CD14-positive monocyte (primary cell): ENCODE measurements around the gene TCF4. TPM values are rescaled to one million over a fixed set of nuclear protein-coding genes. Genes with fewer than 3 reads are reported as not detected.

Experiments
- DNase-seq, 3 donors: peaks; one replicate each; pipeline ENCODE4 v3.0.0-alpha.2; 2011 to 2022
- H2AFZ ChIP-seq: 2 replicates; pipeline ENCODE4 v1.6.0; 2012; ENCODE audit warnings: mild to moderate bottlenecking, low read depth, low read length, inconsistent platforms; ENCODE audit not compliant: insufficient read depth, poor library complexity, severe bottlenecking
- H3K27ac ChIP-seq, 2 donors: 1 replicate in 1 of 2; 2 replicates in 1 of 2; pipeline ENCODE4 v1.5.1; 2012 to 2013; ENCODE audit warnings: low read length in 2 of 2, control low read depth in 1 of 2, inconsistent platforms in 1 of 2, low read depth in 1 of 2, mild to moderate bottlenecking in 1 of 2
- H3K27me3 ChIP-seq, 2 donors: one replicate each; pipeline versions ENCODE4 v1.6.0 to v1.6.1; 2011 to 2013; ENCODE audit warnings: low read length in 2 of 2; ENCODE audit not compliant: control insufficient read depth in 2 of 2, insufficient read depth in 2 of 2
- H3K36me3 ChIP-seq, 2 donors: replicated peaks in 1 of 2; 1 replicate in 1 of 2; 2 replicates in 1 of 2; pipeline versions ENCODE4 v1.5.1 to v1.6.1; 2012 to 2013; ENCODE audit warnings: low read length in 2 of 2, control low read depth in 1 of 2, inconsistent platforms in 1 of 2, mild to moderate bottlenecking in 1 of 2; ENCODE audit not compliant: insufficient read depth in 2 of 2, control insufficient read depth in 1 of 2
- H3K4me1 ChIP-seq, 2 donors: 1 replicate in 1 of 2; 2 replicates in 1 of 2; pipeline versions ENCODE4 v1.5.1 to v1.6.1; 2012 to 2013; ENCODE audit warnings: low read length in 2 of 2, control low read depth in 1 of 2, inconsistent platforms in 1 of 2, mild to moderate bottlenecking in 1 of 2, moderate library complexity in 1 of 2; ENCODE audit not compliant: insufficient read depth in 2 of 2, control insufficient read depth in 1 of 2
- H3K4me2 ChIP-seq: replicated peaks from 2 replicates; pipeline ENCODE3; 2012; ENCODE audit warnings: low read length, moderate library complexity, mild to moderate bottlenecking; ENCODE audit not compliant: poor library complexity, severe bottlenecking; ENCODE audit errors: extremely low read depth
- H3K4me3 ChIP-seq, 3 experiments: fragments of 200-600 bp in 1 of 3; sonication (generic) in 1 of 3; replicated peaks in 1 of 3; 1 replicate in 2 of 3; 2 replicates in 1 of 3; pipeline ENCODE4 v1.5.1; 2011 to 2013; ENCODE audit warnings: low read length in 3 of 3, mild to moderate bottlenecking in 3 of 3, control low read depth in 2 of 3, low read depth in 2 of 3, inconsistent platforms in 1 of 3, moderate library complexity in 1 of 3
- H3K79me2 ChIP-seq: 2 replicates; pipeline ENCODE4 v1.6.0; 2012; ENCODE audit warnings: mild to moderate bottlenecking, control low read depth, inconsistent platforms, low read length, moderate library complexity; ENCODE audit not compliant: insufficient read depth
- H3K9ac ChIP-seq: 2 replicates; pipeline ENCODE4 v1.6.0; 2017; ENCODE audit warnings: low read length, mild to moderate bottlenecking; ENCODE audit not compliant: insufficient read depth, poor library complexity, severe bottlenecking
- H3K9me3 ChIP-seq, 2 donors: replicated peaks in 1 of 2; 1 replicate in 1 of 2; 2 replicates in 1 of 2; pipeline versions ENCODE4 v1.5.1 to v1.6.1; 2012 to 2013; ENCODE audit warnings: low read length in 2 of 2, control low read depth in 1 of 2; ENCODE audit not compliant: control insufficient read depth in 1 of 2, insufficient read depth in 1 of 2
- H4K20me1 ChIP-seq: 2 replicates; pipeline ENCODE4 v1.6.0; 2012; ENCODE audit warnings: mild to moderate bottlenecking, low read length, control low read depth, moderate library complexity; ENCODE audit not compliant: insufficient read depth
- H3K27ac Mint-ChIP-seq, 7 donors: one replicate each; pipeline ENCODE4 v1.8.0; 2020; ENCODE audit warnings: mild to moderate bottlenecking in 7 of 7, mixed read lengths in 7 of 7, moderate library complexity in 6 of 7, inconsistent platforms in 2 of 7
- H3K27me3 Mint-ChIP-seq, 3 donors: one replicate each; pipeline ENCODE4 v1.8.0; 2021 to 2022; ENCODE audit warnings: low read depth in 3 of 3, mild to moderate bottlenecking in 3 of 3, mixed read lengths in 3 of 3, moderate library complexity in 3 of 3, inconsistent platforms in 1 of 3
- H3K36me3 Mint-ChIP-seq, 2 donors: one replicate each; pipeline ENCODE4 v1.8.0; 2020; ENCODE audit warnings: mixed read lengths in 2 of 2, inconsistent platforms in 1 of 2, mild to moderate bottlenecking in 1 of 2
- H3K4me1 Mint-ChIP-seq: one replicate; pipeline ENCODE4 v1.8.0; 2020; ENCODE audit warnings: mild to moderate bottlenecking, mixed read lengths
- H3K4me3 Mint-ChIP-seq, 2 donors: one replicate each; pipeline ENCODE4 v1.8.0; 2020; ENCODE audit warnings: mild to moderate bottlenecking in 2 of 2, mixed read lengths in 2 of 2, moderate library complexity in 1 of 2
- H3K9me3 Mint-ChIP-seq, 7 donors: one replicate each; pipeline ENCODE4 v1.8.0; 2020 to 2022; ENCODE audit warnings: mixed read lengths in 7 of 7, mild to moderate bottlenecking in 6 of 7, moderate library complexity in 6 of 7, inconsistent platforms in 2 of 7
- WGBS: methylation state at CpG from one replicate; pipeline ENCODE4 v1.1.5; 2013; ENCODE audit warnings: missing lambda C conversion rate; ENCODE audit not compliant: insufficient coverage; 5-methylcytosine and 5-hydroxymethylcytosine counted together
- intact Hi-C, 2 donors: fragments of 100-400 bp; cut with micrococcal nuclease; formaldehyde crosslinking; loops; one replicate each; pipeline versions ENCODE4 v1.15.0 to v1.15.1; 2023
- polyA plus RNA-seq, 3 donors: library from polyadenylated mRNA; depleted of rRNA in 1 of 3; unstranded in 2 of 3; stranded (reverse) in 1 of 3; fragments of 300-500 nt in 2 of 3; fragments of >200 nt in 1 of 3; fragmentation: Illumina TruSeq in 2 of 3; gene quantifications; 1 replicate in 2 of 3; 2 replicates in 1 of 3; pipeline ENCODE4 v1.2.3, GENCODE V29; 2012 to 2021
- TF ChIP-seq, protein P1 (sequence below): fragments of 200-600 bp; IDR thresholded peaks from one replicate; pipeline ENCODE4 v1.8.0; 2022; ENCODE audit warnings: antibody characterized with exemption, mild to moderate bottlenecking

TCF4 gene
- polyA plus RNA-seq, 3 donors, result 5.9 to 12.9 (median 10.7) TPM

DNA sequence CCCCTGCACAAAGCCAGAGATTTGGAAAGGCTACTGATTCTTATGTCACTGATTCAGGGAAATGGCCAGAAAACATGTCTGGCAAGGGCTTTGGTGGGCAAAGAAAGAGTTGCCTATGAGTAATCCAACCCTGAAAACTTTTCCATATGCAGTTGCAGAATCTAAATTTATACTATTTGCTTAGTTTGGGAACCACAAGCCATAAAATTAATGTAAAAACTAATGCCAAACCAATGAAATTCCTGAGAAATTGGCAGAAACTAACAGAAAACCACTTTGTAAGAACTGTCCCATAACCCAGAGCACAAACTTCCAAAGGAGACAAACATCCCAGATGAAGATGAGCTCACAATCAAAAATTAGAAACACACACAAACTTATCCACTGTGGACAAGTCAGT, 48.8 kb downstream of the TCF4 start:
- Mint-ChIP-seq H3K27ac (no peak overlapping the region), H3K36me3 (no peaks in the 10 kb centered on the region), H3K4me3 (no peak overlapping the region), H3K27me3 (no peaks in the 10 kb centered on the region), H3K9me3 (peaks cover 0 to 4% (median 0%) of the 10 kb centered on the region in 7 donors), H3K4me1 (no peaks in the 10 kb centered on the region)
- Histone ChIP-seq H3K4me3 (no peak overlapping the region), H3K79me2 (no peaks in the 10 kb centered on the region), H4K20me1 (no peaks in the 10 kb centered on the region), H3K27ac (no peak overlapping the region), H3K27me3 (no peaks in the 10 kb centered on the region), H3K4me2 (no peak overlapping the region), H2AFZ (no peak overlapping the region), H3K9me3 (no peaks in the 10 kb centered on the region), H3K9ac (no peak overlapping the region), H3K4me1 (no peaks in the 10 kb centered on the region), H3K36me3 (no peaks in the 10 kb centered on the region)
- DNase-seq, result no peak
- TF ChIP-seq, protein P1, sequence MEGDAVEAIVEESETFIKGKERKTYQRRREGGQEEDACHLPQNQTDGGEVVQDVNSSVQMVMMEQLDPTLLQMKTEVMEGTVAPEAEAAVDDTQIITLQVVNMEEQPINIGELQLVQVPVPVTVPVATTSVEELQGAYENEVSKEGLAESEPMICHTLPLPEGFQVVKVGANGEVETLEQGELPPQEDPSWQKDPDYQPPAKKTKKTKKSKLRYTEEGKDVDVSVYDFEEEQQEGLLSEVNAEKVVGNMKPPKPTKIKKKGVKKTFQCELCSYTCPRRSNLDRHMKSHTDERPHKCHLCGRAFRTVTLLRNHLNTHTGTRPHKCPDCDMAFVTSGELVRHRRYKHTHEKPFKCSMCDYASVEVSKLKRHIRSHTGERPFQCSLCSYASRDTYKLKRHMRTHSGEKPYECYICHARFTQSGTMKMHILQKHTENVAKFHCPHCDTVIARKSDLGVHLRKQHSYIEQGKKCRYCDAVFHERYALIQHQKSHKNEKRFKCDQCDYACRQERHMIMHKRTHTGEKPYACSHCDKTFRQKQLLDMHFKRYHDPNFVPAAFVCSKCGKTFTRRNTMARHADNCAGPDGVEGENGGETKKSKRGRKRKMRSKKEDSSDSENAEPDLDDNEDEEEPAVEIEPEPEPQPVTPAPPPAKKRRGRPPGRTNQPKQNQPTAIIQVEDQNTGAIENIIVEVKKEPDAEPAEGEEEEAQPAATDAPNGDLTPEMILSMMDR, result no peak
- intact Hi-C loops, result no loop called here

DNA sequence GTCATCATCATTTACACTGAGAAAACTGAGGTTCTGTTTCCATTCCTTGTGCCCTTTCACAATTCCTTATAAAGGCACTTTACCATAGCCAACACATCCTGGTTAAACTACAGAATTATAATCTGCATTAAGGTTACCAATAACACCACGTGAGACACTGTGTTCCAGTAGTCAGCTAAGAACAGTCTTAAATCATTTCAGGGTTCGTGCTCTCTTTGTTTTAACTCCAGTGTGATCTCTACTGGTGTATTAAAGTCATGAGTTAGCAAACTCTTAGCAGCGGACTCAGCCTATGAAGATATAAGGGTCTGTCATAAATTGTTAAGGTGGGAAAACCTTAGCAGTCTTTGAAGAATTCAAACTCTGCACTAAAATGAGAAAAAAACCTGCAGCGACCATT, 53.0 kb downstream of the TCF4 start:
- intact Hi-C loops, result no loop called here
- DNase-seq, result no peak
- Histone ChIP-seq H2AFZ (no peak overlapping the region), H3K9ac (no peak overlapping the region), H3K4me1 (no peaks in the 10 kb centered on the region), H3K27ac (no peak overlapping the region), H3K9me3 (no peaks in the 10 kb centered on the region), H3K27me3 (no peaks in the 10 kb centered on the region), H3K4me3 (no peak overlapping the region), H3K79me2 (no peaks in the 10 kb centered on the region), H3K36me3 (no peaks in the 10 kb centered on the region), H4K20me1 (no peaks in the 10 kb centered on the region), H3K4me2 (no peak overlapping the region)
- no peak overlapping the region for H3K4me3 Mint-ChIP-seq
- WGBS, result no CpG with 5 or more reads among the region's 4 CpGs
- H3K36me3 Mint-ChIP-seq, result no peaks in the 10 kb centered on the region
- H3K9me3 Mint-ChIP-seq, result peaks cover 0 to 4% (median 0%) of the 10 kb centered on the region in 7 donors
- no peaks in the 10 kb centered on the region for H3K4me1 Mint-ChIP-seq
- H3K27me3 Mint-ChIP-seq, result no peaks in the 10 kb centered on the region
- no peak overlapping the region for H3K27ac Mint-ChIP-seq
- TF ChIP-seq, protein P1, result no peak
